ENCODE results near the gene ODF2L.

The ODF2L gene

GRCh38 chr1:86395751-86396497 is at the start of gene ODF2L:
Gene ODF2L, minus strand, starts transcription at chr1:86396323. Its CDS starts 9,296 bp downstream, at chr1:86387027.
- DNase-seq = peak; percentile 60 to 84

DNA sequence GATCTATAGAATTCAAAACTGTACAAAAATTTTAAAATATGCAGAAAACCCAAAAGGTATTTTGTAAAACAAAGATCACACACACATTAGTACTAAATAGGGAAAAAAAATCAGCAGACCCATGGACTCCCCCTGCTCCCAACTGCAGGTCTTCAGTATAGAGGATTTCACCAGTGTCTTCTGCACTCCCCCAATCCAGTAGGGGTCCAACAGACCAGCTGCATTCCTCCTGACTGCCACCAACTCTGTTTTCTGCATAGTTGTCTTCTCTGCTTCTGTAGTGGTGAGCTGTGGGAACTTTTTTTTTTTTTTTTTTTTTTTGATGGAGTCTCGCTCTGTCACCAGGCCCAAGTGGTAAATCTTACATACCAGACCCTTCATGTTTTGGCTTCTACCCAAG is 49.8 kb upstream of the ODF2L start:
- DNase-seq = no peak

DNA sequence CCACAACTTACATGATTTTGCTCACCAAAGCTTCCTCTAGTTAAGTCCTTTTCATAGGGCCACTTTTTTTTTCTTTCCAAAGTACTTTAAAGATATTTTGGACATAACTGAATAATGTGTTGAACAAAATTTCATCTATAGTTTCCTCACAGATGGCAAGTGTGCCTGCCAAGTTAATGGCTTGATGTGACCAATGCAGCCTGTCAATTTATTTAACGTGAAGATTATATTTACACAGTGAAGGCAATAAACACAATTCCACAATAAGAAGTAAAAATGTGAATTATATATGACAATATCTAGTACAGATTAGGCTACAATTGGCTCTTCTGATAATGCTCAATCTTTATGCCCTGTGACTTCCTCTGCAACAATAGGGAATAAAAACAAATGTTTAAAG is 45.9 kb upstream of the ODF2L start:
- DNase-seq = no peak

GRCh38 chr1:86441581-86441980 is 45.5 kb upstream of the ODF2L start:
- no peak for DNase-seq

- DNase-seq = no peak
These were observed 39.9 kb upstream of the ODF2L start for GRCh38 chr1:86436041-86436440.

DNA sequence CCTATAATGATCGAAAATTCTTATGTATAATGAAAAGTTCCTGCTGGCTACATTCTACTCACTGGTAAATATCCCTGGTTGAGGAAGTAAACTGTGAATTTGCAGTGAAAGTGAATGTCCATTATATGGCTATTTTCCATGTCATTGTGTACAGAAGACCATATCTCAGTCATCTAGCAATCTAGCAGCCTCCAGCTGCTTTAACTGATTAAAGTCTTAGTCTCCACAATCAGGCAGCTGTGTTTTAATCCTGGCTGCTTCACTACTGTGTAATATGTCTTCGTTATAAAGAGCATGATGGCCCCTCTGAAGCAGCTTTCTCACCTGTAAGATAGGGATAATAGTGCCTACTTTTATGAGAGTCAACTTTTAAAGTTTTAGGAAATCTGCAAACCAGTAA is 39.2 kb upstream of the ODF2L start:
- DNase-seq = no peak

- no peak for DNase-seq
These were observed 37.9 kb upstream of the ODF2L start for GRCh38 chr1:86434059-86434458.

DNA sequence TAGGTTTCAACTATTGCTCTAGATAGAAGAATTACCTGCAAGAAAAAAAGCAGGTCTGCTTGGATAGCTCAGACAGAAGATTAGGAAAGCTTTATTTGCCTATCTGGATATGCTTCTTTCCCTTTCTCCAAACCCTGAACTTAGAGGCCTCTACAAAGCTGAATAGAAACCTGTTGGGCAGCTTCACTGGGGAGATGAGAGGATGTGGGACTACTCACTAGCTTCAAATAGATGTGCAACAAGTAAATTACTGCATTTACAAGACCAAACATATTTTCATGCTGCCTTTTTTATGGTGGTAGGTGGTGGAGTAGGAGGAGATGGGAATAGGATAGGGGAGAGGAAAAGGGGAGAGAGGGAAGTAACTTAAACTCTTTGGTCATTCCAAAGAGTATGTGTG is 34.3 kb upstream of the ODF2L start:
- no peak for DNase-seq

GRCh38 chr1:86429835-86430234 is 33.7 kb upstream of the ODF2L start:
- DNase-seq = no peak

GRCh38 chr1:86429122-86429725 is 33.1 kb upstream of the ODF2L start:
- DNase-seq = no peak

DNA sequence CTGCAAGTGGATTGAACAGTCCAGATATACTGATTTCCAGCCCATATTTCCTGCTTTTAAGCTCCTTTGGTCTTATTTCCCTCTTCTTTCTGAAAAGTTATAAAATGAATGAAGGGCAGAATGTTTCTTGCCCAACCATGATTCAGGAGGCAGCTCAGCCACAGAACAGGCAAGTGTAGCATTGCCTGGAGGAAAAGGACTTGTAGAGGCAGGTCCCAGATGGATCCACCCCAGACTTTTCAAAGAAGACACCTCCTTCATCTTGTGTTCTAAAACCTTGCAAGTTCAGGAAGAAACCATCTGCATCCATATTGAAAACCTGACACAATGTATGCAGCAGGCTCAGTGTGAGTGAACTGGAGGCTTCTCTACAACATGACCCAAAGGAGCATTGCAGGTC is 27.8 kb upstream of the ODF2L start, which contains the start of gene CLCA2:
Gene CLCA2 (plus strand): TSS at position 299 of the 400 bp plus-strand sequence. CDS start 77 bp downstream, at position 376.
- no peak for DNase-seq

DNA sequence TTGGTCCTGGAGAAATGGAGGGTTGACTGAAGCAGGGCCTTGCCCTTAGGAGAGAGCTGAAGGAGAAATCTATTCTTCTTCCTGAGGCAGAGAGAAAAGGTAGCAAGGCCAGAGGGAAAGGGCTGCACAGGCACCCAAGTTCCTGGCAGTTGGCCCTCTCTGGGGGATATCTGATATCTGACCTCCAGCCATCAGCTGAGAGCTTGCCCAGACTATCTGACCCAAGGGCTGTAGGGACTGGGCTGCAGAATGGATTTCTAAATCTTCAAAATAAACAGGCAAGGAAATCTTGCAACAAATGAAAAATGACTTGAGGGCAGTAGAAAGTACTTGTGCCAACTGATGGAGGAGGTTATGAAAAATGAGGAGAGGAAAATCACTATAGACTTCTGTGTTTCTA is 27.4 kb upstream of the ODF2L start:
- no peak for DNase-seq

GRCh38 chr1:86421601-86422280 is 25.6 kb upstream of the ODF2L start:
- DNase-seq = no peak

GRCh38 chr1:86419277-86419903 is 23.3 kb upstream of the ODF2L start:
- peak; percentile 4 to 10 for DNase-seq

GRCh38 chr1:86416343-86416742 is 20.2 kb upstream of the ODF2L start:
- peak in 1 of 2 experiments; percentile 10 for DNase-seq

- DNase-seq = no peak
These were observed 14.8 kb upstream of the ODF2L start for GRCh38 chr1:86410879-86411278.

- DNase-seq = peak; percentile 20 to 48
These were observed 13.4 kb upstream of the ODF2L start for GRCh38 chr1:86409416-86410021.

GRCh38 chr1:86396498-86396890 is 371 bp upstream of the ODF2L start:
- no peak for DNase-seq

- DNase-seq = no peak
These were observed 1.7 kb downstream of the ODF2L start for GRCh38 chr1:86394416-86394815.

- no peak for DNase-seq
These were observed 6.8 kb downstream of the ODF2L start for GRCh38 chr1:86389307-86389706.

GRCh38 chr1:86388777-86389176 is 7.3 kb downstream of the ODF2L start:
- no peak for DNase-seq

DNA sequence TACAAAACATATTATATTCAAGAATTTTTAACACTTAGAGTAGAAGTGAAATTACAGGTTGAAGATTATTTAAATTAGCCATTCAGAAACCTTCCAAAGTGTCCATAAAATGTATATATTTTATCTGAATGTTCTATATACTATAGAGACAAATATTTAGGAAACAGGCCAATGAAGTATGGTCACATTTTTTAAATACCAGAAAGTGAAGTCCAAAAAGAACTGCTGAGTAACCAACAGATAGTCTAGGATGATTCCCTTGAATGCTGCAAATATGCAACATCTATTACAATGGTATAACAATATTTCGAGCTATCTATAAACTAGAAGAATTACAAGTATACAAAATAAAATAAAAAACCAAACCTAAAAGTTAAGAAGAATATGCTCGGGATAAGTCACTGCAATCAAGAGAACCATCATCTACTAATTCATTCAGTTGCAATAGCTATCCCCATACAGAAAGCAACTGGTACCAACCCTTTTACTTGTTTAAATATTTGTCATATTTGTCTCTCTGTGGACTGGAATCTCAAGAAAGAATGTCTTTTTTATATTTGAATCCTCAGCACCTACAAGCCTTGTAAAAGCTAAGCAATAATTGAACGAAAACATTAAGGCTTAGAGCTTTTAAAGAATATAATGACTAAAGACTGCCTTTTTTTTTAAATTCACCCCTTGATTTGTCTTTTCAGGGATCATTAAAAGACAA is 8.1 kb downstream of the ODF2L start:
- no peak for DNase-seq

Measured in SHP77 (cell line).